GM18517 (cell line): Measurements from ENCODE around the gene ZNF860.

Source experiments
- ATAC-seq: cut with Tn5 transposase; IDR thresholded peaks from one replicate; pipeline ENCODE4 v1.9.1; 2021; ENCODE audit warnings: mild to moderate bottlenecking, moderate library complexity; ENCODE audit not compliant: unreplicated experiment

Gene ZNF860

GRCh38 chr3:31981206-31982181 lies at the start of gene ZNF860, which contains the start of gene OSBPL10:
TSS of gene ZNF860 (plus strand) at chr3:31981750. CDS start at chr3:31989080, 7,330 bp downstream.
TSS of gene OSBPL10 (minus strand) at chr3:31981262. CDS start at chr3:31981179, 83 bp downstream.
- no peak for ATAC-seq

- no peak for ATAC-seq
These were observed 48.6 kb upstream of the ZNF860 start for GRCh38 chr3:31932990-31933389.

DNA sequence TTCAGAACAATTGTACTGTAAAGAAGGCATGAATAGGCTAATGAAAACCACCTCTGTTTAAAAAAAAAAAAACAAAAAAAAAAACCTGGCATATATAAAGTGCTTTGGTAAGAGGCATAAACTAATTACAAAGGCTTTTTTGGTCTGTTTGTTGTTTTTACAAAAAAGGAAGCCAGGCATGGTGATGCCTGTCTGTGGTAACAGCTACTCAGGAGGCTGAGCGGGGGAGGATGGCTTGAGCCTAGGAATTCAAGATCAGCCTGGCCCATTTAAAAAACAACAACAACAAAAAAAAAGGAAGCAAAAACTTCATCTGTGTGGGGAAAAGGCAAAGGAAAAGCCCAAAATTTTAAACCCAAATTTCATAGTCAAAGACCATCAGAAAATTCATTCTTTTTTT lies 47.5 kb upstream of the ZNF860 start:
- ATAC-seq: no peak

GRCh38 chr3:31934866-31935265 lies 46.7 kb upstream of the ZNF860 start:
- no peak for ATAC-seq

- no peak for ATAC-seq
These were observed 45.0 kb upstream of the ZNF860 start for GRCh38 chr3:31936420-31937060.

DNA sequence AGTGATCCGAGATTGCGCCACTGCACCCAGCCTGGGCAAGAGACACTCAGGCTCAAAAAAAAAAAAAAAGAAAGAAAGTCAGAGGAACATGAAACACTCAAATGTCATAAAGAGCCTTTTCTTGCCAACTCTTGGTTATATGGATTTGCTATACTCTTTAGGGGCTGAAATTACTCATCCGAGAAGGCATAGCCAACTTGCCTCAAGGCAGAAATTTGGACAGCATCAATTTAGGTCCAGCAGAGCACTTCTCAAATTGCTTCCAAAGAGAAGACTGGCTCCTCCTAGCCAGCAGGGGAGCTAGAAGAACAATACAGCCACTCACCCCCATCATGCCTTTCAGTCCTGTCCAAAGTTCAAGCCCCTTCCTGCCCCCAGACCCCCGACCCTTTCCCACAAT lies 44.3 kb upstream of the ZNF860 start:
- ATAC-seq: no peak

DNA sequence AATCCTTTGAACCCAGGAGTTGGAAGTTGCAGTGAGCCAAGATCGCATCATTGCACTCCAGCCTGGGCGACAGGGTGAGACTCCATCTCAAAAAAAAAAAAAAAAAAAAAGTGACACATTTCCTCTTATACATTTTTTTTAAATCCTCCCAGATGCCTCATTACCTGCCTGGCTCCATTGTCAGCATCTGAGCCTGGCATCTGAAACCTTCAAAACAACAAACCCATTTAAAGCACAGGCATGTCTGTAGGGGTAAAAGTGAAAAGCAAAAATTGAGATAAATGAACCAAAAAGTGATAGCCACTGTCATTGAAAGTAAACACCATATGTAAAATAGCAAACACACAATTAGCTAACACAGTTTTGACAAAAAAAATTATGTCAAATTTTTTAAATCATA lies 39.1 kb upstream of the ZNF860 start:
- ATAC-seq: no peak

GRCh38 chr3:31943041-31943440 lies 38.5 kb upstream of the ZNF860 start:
- ATAC-seq: no peak

DNA sequence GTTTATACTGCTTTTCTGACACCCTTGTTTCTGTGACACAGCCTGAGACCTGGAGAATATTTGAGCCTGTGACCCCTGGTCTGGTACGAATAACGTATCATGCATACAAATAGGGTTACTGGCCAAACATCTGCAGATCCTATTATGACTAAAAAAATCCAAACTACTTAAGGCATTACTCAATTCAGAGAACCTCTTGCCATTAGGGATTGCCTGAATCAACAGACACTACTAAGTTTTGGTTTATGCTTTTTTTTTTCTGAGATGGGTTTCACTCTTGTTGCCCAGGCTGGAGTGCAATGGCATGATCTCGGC lies 35.9 kb upstream of the ZNF860 start:
- no peak for ATAC-seq

GRCh38 chr3:31946484-31947081 lies 35.0 kb upstream of the ZNF860 start:
- ATAC-seq: no peak

- ATAC-seq: no peak
These were observed 34.4 kb upstream of the ZNF860 start for GRCh38 chr3:31947162-31947561.

DNA sequence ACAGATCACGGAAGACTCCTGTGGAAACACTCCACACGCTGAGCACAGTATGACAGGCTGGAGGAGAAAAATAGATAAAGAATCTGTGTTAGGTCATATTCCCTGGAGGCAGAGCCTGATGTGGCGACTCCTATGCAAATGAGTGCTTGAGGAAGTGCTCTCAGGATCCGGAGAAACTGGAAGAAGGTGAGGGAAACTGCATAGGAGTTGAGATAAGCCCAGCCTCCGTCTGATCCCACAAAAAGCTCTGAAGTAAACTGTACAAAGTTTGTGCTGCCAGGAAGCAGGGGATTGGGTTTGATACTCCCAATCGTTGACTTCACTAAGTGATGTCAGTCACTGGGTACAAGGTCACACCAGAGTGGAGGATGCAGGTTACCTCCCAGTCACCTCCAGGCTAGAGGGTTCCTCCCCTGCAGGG lies 33.9 kb upstream of the ZNF860 start:
- ATAC-seq: no peak

- ATAC-seq: no peak
These were observed 33.3 kb upstream of the ZNF860 start for GRCh38 chr3:31948280-31948679.

DNA sequence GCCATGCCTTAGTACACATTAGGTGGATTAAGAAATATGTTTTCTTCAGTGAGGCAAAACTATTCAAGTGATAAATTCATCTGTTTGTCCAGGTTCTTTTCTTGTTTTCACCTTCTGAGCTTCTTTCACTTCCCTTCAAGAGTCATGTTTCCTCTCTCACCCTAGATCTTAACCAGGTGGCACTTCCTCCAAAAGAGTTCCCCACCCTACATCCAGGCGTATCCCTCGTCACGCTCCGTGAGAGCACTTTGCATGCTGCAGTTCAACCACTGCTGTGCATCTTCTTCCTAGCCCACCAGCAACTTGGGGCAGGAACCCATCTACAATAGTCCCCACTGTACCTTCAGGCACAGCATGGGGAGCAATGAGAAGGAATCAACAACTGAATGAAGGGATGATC lies 29.3 kb upstream of the ZNF860 start:
- ATAC-seq: peak; percentile 88

GRCh38 chr3:31953091-31953490 lies 28.5 kb upstream of the ZNF860 start:
- no peak for ATAC-seq

DNA sequence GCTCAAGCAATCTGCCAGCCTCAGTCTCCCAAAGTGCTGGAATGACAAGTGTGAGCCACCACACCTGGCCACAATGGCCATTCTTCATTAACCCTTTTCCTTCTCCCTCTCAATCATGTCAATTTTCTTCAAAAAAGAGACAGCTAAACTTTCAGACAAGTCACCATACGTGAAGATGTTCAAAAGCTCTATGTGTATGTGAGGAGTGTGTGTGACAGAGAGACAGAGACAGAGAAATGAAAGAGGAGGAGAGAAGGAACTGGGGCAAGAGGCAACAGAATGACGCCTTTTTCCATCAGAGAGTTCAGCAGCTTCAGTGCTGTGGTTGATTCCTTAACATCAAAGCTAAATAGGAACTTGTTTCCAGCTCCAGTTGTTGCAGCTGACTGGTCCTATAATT lies 27.9 kb upstream of the ZNF860 start:
- no peak for ATAC-seq

DNA sequence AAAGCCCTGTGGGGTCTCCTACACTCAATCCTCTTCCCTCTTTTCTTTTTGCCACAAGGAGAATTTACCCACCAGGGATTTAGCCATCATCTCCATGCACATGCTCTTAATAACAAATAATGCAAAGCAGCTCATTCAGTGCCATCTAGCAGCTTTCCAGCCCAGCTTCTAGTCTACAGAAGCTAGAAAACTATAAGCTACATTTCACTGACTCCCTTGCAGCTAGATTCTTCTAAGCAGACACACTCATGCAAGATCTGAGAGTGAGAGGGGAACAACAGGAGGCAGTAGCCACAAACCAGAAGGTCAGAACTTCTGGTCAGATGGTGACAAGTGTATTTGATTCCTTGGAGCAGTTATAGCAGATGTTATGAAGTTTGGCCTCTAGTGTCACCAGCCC lies 26.0 kb upstream of the ZNF860 start:
- no peak for ATAC-seq

GRCh38 chr3:31957106-31957505 lies 24.4 kb upstream of the ZNF860 start:
- no peak for ATAC-seq

DNA sequence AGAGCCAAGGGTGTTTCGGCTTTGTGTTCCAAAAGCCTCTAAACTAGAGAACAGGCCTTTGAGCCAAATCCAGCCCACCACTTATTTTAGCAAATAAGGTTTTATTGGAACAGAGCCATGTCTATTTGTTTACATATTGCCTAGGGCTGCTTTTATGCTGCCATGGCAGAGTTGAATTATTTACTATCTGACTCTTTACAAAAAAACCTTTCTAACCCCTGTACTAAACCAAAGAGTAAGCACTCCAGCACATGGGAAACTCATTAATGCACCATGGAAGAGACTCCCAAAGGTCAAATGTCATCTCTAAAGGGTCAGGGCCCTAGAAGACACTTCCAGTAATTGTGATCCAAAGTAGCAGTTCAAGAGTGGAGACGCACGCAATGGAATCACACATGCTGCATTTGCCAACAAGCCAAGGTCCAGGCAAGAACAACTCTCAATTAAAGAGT lies 22.8 kb upstream of the ZNF860 start:
- ATAC-seq: no peak

- ATAC-seq: no peak
These were observed 22.3 kb upstream of the ZNF860 start for GRCh38 chr3:31959251-31959650.

DNA sequence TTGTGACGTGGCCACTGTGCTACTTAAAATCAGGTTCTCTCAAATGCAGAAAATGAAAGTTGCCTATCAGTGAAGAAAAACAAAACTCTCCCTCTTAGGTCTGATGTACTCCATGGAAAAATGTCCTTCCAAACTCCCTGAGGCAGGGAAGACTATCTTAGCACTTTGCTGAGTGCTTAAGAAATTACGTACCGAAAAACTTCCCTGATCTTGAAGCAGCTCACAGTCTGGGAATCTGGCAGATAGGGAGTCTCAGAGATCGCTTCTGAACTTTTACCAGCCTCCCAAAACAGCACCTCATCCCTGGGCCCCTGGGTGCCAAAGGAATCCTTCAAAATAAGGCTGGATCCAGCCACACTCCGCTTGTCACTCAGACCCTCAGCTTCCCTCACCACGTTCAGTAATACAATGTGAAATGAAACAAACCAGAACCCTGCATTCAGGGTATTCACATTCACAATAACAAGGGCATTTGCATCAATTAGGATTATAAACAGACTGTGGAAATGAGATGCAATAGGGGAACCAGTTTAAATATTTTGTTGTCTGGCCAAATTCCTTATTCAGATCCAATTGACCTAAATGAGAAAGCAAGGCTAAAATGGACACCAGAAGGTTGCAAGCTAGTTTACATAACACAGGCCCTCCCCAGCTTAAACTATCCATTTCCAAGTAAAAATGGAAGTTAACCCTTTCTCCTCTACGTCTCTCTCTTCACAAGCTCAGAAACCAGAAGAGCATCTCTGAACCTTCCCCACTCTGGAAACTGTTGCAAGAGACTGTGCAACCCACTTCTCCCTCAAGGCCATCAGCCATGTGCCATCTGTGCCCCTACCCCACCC lies 21.4 kb upstream of the ZNF860 start:
- peak; percentile 33 for ATAC-seq
